Activated CD8-positive, alpha-beta memory T cell treated with anti-CD3 and anti-CD28 coated beads for 36 hours (primary cell): Measurements from ENCODE around the gene GABRR3. TPM values are rescaled to one million over a fixed set of nuclear protein-coding genes. Genes with fewer than 3 reads are reported as not detected.

Source experiments
- CTCF ChIA-PET: fragments of 350-600 bp; sonication (Branson Sonifier 250); formaldehyde crosslinking; loops from one replicate; lab custom pipeline; 2021; ENCODE audit warnings: antibody characterized with exemption; lab: Charles Lee
- POLR2A ChIA-PET: fragments of 350-600 bp; sonication (Branson Sonifier 250); formaldehyde crosslinking; loops from one replicate; lab custom pipeline; 2021; ENCODE audit warnings: antibody characterized with exemption; lab: Charles Lee
- total RNA-seq, 2 experiments: library from RNA; stranded (reverse); gene quantifications; one replicate each; pipeline ENCODE4 v1.2.3, GENCODE V29; 2021

The GABRR3 gene
- total RNA-seq, 2 experiments from 2014 or later, result not detected

GRCh38 chr3:97996988-97997387 lies 38.1 kb downstream of the GABRR3 start:
- ChIA-PET POLR2A (no interaction called here), CTCF (no interaction called here)

DNA sequence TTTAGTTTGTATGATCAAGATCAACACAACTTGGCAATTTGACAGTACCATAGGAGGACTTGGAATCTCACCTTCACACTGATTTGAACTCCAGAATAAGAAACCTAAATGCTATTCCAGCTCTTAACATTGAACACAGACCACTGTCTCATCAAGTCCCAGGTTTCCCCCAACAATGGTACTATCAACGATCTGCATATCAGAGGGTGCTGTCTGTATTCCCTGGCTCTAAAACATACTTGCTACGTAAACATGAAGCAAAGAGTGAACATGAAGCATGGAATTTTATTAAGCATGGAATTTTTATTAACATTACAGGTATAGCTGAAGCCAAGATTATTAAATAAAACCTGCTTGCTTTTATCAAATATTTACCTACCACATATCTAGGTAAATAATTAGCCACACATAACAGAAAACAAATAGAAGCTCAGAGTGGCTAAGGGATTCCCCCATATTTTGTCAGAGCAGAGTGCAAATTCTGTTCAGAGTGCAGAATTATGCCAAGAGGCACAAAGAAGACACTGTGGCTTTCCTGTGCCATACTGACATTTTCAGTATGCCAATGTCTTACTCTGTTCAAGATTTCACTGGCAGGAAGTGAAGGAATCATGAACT lies 40.7 kb downstream of the GABRR3 start:
- POLR2A ChIA-PET, result no interaction called here

GRCh38 chr3:97993526-97993925 lies 41.6 kb downstream of the GABRR3 start:
- ChIA-PET POLR2A (no interaction called here), CTCF (no interaction called here)

More for the DNA sequence above, 40.7 kb downstream of the GABRR3 start:
- CTCF ChIA-PET, result no interaction called here

- ChIA-PET CTCF (no interaction called here), POLR2A (no interaction called here)
Observed at GRCh38 chr3:97992547-97993173, 42.5 kb downstream of the GABRR3 start.

GRCh38 chr3:97991293-97991682 lies 43.8 kb downstream of the GABRR3 start:
- POLR2A ChIA-PET, result no interaction called here
- CTCF ChIA-PET, result no interaction called here

GRCh38 chr3:97990624-97991292 lies 44.4 kb downstream of the GABRR3 start:
- CTCF ChIA-PET, result no interaction called here

GRCh38 chr3:97988784-97989568 lies 46.1 kb downstream of the GABRR3 start:
- CTCF ChIA-PET, result no interaction called here
- POLR2A ChIA-PET, result no interaction called here

More at GRCh38 chr3:97990624-97991292, 44.4 kb downstream of the GABRR3 start:
- POLR2A ChIA-PET, result no interaction called here

GRCh38 chr3:97987306-97987705 lies 47.8 kb downstream of the GABRR3 start:
- ChIA-PET CTCF (no interaction called here), POLR2A (no interaction called here)

GRCh38 chr3:97983933-97984491 lies 51.1 kb downstream of the GABRR3 start:
- ChIA-PET CTCF (no interaction called here), POLR2A (no interaction called here)

- CTCF ChIA-PET, result interaction anchor here (0.8 kb wide), 1 partner anchor 56 kb away, joined by 3 read pairs; no protein-coding TSS in a partner anchor
- POLR2A ChIA-PET, result no interaction called here
Observed at GRCh38 chr3:97981886-97982285, 53.2 kb downstream of the GABRR3 start.

DNA sequence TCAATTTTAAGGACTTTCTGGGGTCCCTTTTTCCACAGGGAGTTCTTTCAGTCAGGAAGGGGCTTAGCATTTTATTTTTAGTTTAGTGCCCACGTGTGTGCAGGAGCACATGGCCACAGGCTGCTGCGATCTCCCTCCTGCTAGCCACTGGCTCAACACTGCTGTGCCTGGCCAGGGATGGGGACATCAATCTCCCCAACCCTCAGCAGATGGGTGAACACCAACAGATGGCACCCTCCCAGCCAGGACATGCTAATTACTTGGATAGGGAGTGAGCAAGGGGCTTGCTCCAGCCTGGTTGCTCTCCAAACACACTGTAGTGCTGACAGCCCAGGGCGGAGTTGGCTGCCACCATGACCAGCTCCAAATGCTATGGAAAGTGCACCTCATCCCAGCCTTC lies 55.5 kb downstream of the GABRR3 start:
- POLR2A ChIA-PET, result no interaction called here
- CTCF ChIA-PET, result interaction anchor here (0.6 kb wide), 1 partner anchor 185 kb away, joined by 3 read pairs; no protein-coding TSS in a partner anchor

DNA sequence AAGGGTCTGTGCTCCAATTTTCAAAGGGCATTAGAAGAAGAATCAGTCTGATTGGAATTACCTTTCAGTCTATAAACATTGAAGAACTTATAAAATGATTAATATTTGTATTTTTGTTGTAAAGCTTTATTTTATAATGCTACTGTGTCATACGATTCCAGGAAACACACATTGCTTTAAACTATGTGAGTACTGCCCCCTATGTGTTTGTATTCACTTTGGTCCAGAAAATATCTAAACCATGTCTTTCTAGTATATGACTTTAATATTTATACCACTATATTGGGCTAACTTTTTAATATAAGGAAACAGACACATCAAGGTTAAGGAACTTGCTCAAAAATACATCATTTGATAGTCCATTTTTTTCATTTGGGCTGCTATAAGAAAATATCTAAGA lies 59.6 kb downstream of the GABRR3 start:
- CTCF ChIA-PET, result interaction anchor here (1.8 kb wide), 1 partner anchor 48 kb away, joined by 4 read pairs; no protein-coding TSS in a partner anchor

GRCh38 chr3:97974996-97975395 lies 60.1 kb downstream of the GABRR3 start:
- CTCF ChIA-PET, result interaction anchor here (1.8 kb wide), 1 partner anchor 49 kb away, joined by 4 read pairs; no protein-coding TSS in a partner anchor
- POLR2A ChIA-PET, result no interaction called here

More for the DNA sequence above, 59.6 kb downstream of the GABRR3 start:
- POLR2A ChIA-PET, result no interaction called here

- ChIA-PET CTCF (no interaction called here), POLR2A (no interaction called here)
Observed at GRCh38 chr3:97972976-97973375, 62.1 kb downstream of the GABRR3 start.

- POLR2A ChIA-PET, result interaction anchor here (0.6 kb wide), 1 partner anchor 13 kb away, joined by 5 read pairs; no protein-coding TSS in a partner anchor
- CTCF ChIA-PET, result interaction anchor here (1.2 kb wide), 1 partner anchor 60 kb away, joined by 3 read pairs; no protein-coding TSS in a partner anchor
Observed at GRCh38 chr3:97971679-97972567, 63.2 kb downstream of the GABRR3 start, which contains the start of gene RIOX2. Gene RIOX2, minus strand, starts transcription at chr3:97972431. Its CDS starts 4,838 bp downstream, at chr3:97967593.

GRCh38 chr3:97970956-97971620 lies 64.0 kb downstream of the GABRR3 start:
- CTCF ChIA-PET, result interaction anchor here (1.2 kb wide), 1 partner anchor 59 kb away, joined by 3 read pairs; no protein-coding TSS in a partner anchor
- POLR2A ChIA-PET, result interaction anchor here (0.6 kb wide), 1 partner anchor 12 kb away, joined by 5 read pairs; no protein-coding TSS in a partner anchor

DNA sequence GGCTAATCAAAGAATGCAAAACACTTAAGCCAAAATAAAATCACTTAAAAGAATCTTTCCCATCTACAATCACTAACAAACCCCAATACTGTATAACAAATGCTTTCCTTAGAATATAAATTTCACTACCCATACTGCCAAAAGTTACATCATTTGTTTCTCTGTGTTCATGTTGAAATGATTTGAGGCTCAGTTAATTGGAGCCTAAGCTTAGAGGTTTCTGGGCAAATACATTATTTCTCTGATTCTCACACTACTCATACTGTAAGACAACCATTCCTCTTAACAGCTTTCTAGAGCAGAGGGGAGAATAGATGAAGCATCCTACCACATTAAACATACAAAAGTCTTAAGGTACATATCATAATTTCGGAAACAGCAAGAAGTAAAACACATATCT lies 65.0 kb downstream of the GABRR3 start:
- ChIA-PET POLR2A (no interaction called here), CTCF (no interaction called here)
